Stromal cell of bone marrow (primary cell): ENCODE results near the gene LCN12.

Experiments
- DNase-seq: peaks from one replicate; pipeline ENCODE4 v3.0.0-alpha.2; 2012; ENCODE audit warnings: low read depth

LCN12 gene

GRCh38 chr9:136974817-136975535 lies 22.9 kb downstream of the LCN12 start:
- DNase-seq: no peak

- no peak for DNase-seq
These were observed 23.6 kb downstream of the LCN12 start for GRCh38 chr9:136975644-136976043.

DNA sequence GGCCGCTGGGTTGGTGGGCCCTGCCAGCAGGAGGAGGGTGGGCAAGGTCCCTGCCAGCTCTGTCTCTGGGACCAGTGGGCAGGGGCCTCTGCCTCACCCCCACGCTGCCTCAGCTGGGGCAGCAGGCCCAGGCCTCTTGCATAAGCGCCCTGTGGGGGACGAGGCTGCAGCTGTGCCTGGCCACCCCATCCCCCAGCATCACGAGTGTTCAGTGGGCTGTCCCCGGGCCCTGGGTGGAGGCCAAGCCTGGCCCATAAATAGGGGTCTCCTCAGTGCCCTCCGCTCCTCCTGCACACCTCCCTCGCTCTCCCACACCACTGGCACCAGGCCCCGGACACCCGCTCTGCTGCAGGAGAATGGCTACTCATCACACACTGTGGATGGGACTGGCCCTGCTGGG lies 25.1 kb downstream of the LCN12 start, which contains the start of gene PTGDS:
Gene PTGDS (plus strand): TSS at position 282 of the 400 bp plus-strand sequence. CDS start 75 bp downstream, at position 357.
- no peak for DNase-seq

- no peak for DNase-seq
These were observed 25.6 kb downstream of the LCN12 start for GRCh38 chr9:136977649-136978072.

DNA sequence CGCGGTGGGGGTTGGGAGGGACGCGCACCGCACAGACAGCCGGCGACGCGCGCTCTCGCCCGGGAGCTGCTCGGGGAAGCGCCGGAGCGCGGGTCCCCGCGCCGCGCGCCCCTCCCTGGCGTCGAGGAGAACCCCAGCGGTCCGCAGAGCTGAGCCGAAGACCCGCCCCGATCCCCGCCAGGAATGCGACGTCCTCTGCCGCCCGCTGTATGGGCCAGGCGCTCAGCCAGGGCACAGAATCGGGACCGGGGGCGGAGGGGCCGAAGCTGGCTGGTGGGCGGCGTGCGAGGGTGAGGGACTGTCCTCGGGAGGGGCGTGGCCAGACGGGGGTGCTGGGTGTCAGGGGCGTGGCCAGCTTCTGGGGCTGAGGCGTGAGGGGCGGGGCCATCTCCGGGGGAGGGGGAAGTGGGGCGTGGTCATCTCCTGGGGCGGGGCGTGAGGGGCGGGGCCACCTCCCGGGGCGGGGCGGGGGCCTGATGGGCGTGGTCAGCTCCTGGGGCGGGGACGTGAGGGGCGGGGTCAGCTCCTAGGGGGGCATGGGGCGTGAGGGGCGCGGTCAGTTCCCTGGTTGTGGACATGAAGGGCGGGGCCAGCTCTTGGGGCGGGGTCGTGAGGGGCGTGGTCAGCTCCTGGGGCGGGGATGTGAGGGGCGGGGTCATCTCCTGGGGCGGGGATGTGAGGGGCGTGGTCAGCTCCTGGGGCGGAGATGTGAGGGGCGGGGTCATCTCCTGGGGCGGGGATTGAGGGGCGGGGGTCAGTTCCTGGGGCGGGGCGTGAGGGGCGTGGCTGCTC lies 26.2 kb downstream of the LCN12 start:
- no peak for DNase-seq

- no peak for DNase-seq
These were observed 26.9 kb downstream of the LCN12 start for GRCh38 chr9:136978865-136979544.

DNA sequence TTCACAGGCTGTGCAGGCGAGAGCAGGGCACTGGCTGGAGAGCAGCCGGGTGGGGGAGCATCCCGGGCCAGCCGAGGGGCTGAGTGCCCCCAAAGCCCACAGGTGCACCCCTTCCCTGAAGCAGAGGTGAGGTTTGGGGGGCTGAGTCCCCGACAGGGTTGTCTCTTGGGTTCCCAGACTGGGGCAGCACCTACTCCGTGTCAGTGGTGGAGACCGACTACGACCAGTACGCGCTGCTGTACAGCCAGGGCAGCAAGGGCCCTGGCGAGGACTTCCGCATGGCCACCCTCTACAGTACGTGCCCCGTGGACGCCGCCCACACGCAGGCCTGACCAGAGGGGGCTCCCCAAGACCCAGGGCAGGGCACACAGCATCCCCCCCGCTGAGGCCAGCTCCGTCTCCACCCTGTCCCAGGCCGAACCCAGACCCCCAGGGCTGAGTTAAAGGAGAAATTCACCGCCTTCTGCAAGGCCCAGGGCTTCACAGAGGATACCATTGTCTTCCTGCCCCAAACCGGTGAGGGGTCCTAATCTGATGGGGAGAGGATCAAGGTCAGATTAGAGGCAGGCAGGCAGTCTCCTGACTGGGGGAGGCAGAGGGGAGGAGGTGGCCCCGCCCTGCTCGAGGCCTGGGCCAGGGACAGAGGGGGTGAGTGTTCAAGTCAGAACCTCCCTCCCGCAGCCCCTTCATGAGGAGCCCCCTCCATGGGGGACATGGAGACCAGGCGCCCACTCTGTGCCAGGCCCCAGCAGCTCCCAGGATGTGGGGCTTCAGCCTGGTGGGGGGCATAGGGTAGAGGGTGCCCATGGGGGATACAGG lies 27.9 kb downstream of the LCN12 start:
- no peak for DNase-seq

DNA sequence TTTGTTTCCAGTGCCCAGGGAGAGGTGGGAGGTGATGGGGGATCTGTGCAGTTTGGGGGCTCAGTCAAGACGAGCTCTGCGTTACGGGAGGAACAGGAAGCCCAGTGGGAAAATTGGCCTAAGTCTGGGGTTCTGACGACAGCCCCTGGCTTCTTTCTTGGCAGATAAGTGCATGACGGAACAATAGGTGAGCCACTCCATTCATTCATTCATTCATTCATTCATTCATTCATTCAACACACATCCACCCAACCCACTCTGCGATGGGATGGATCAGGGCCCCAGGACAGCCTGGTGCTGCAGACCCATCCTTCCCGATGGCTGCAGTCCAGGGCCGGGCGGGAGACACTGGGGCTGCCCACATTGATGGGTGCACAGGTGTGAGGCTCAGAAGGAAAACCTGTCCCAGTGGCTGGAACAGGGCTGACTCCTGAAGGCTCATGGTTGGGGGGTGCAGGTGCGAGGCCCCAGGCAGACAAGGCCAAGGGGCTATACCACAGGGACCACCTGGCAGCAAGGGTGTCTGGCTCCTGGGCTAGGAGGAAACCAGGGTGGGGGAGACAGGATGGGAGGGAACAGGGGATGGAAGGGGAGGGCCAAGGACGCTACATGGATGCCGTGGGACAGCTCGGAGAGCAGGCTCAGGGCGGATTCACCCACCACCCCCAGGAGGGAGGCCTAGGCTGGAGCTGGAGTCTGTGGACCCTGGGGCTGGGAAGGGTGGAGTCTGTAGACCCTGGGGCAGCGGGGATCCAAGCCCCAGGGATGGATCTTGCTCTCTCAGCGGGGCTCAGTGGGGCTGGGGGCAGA lies 28.8 kb downstream of the LCN12 start:
- DNase-seq: no peak

DNA sequence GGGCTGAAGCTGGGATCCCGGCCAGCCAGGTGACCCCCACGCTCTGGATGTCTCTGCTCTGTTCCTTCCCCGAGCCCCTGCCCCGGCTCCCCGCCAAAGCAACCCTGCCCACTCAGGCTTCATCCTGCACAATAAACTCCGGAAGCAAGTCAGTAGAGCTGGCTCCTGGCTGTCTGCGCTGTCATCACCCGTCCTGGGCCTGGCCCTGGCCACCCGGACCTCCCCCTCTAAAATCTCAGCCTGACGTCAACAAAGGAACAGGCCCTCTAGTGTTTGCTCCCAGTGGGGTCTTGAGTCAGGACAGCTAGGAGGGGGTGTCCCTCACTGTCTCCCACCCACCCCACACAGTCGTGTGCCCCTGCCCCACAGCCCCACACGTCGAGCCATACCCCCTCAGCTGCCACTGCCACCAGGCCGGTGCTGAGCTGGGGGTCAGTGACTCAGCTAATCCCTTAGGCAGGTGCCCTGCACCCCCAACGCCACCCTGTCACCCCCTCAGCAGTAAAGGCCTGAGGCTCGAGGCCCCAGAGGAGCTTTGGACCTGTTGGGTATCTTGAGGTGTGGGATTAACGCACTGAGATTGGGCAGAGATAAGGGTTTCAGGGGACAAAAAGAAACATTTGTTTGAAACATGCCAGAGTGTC lies 29.6 kb downstream of the LCN12 start:
- DNase-seq: no peak

- no peak for DNase-seq
These were observed 30.4 kb downstream of the LCN12 start, which contains the start of gene LCNL1 for GRCh38 chr9:136982232-136983051. TSS of gene LCNL1 (plus strand) at chr9:136982993. CDS start at chr9:136983587, 594 bp downstream.

GRCh38 chr9:136983167-136983566 lies 31.1 kb downstream of the LCN12 start:
- no peak for DNase-seq

DNA sequence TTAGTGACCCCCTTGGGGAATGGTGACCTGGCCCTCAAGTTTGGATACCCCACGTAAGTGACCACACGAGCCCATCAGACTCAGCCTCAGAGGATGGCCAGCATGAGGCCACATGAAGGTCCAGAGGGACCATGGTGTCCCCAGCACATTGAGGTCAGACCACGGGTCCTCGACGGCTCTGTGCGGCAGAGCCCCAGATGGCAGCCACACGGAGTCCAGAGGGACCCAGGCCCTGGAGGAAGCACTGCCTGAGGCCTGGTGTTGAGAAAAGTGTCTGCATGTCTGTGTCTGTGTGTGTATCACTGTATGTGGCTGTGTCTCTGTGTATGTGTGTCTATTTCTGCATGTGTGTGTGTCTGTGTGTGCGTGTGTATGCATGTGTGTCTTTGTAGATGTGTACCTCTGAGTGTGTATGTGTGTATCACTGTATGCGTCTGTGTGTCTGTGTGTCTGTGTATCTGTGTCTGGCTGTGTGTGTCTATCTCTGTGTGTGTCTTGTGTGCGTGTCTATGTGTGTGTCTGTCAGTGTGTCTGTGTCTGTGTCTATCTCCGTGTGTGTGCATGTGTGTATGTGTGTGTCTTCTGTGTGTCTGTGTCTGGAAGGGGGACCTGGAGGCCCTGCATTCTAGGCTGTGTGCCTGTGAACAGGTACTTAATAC lies 31.7 kb downstream of the LCN12 start:
- DNase-seq: no peak

- DNase-seq: no peak
These were observed 32.5 kb downstream of the LCN12 start for GRCh38 chr9:136984464-136985026.

DNA sequence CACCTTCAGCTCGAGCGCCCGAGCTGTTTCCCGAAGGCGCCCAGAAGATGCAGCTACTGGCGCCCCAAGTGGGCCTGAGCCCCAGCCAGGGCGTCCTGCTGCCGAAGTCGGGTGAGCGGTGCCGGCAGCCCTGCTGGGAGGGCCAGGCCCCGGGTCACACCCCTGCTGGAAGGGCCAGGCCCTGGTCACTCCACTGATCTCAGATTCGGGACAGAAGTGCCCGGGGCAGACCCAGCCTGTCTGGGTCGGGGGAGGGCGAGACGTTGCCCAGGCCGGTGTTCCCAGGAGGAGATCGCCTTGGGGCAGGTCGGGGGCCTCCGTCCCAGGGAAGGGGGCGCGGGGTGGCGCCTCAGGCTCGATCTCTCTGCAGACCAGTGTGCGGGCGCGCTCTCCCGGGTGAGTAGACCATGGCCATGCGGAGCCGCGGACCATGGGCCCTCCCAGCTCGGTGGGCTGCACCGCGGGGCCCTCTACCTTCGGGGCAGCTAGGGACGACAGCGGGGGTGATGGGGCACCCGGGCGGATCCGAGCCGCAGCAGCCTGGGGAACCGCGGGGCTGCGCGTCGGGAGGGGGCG lies 33.0 kb downstream of the LCN12 start:
- DNase-seq: no peak

- no peak for DNase-seq
These were observed 33.8 kb downstream of the LCN12 start for GRCh38 chr9:136985853-136986252.

GRCh38 chr9:136988872-136989271 lies 36.8 kb downstream of the LCN12 start:
- no peak for DNase-seq

- no peak for DNase-seq
These were observed 38.3 kb downstream of the LCN12 start for GRCh38 chr9:136990242-136990911.
